NCI-H748 treated with DMSO at 0.1 percent for 48 hours (cell line): ENCODE data around the gene TRPC3.

ENCODE experiments used
- DNase-seq: peaks from one replicate; lab custom pipeline; 2025; lab: John Stamatoyannopoulos, UW

The TRPC3 gene

DNA sequence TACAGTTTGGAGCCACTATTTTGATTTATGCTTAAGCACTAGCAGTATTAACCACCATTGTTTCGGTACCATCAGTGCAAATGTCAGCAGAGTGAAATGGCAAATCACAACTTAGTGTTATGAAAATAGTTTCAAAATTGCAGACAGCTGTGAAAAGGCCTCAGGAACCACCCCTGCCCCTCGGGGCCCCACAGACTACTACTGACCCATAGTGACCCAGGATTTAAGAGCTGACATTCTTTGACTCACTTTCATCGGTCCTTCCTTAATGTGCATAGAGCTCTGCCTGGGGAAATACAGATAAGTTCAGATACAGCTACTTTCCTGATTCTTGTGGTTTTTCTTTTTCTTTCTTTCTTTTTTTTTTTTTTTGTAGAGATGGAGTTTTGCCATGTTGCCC, 78.3 kb downstream of the TRPC3 start:
- no peak for DNase-seq

GRCh38 chr4:121869841-121870822, 81.7 kb downstream of the TRPC3 start, which contains the start of gene BBS7:
Gene BBS7 (minus strand): TSS chr4:121870474. CDS start chr4:121870313, 161 bp downstream.
- DNase-seq, result peak; percentile 90

GRCh38 chr4:121863799-121864198, 88.1 kb downstream of the TRPC3 start:
- DNase-seq, result no peak

GRCh38 chr4:121861426-121861825, 90.4 kb downstream of the TRPC3 start:
- DNase-seq, result no peak

DNA sequence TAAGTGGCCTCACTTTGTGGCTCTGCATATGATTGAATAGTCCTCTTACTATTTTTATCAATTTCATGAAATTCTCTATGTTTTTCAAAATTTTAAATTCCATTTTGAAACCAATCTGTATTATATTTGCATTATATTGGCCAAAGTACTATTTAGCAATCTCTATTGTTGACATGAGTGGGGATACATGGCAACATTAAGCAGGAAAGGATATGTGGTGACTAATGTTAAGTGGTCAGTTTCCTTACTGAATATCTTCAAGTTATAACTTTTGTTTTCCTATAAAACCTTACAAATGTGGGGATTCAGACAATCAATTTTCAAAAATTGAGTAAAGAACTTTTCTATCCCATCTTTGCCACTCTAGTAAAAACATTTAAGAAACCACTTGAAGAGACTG, 91.7 kb downstream of the TRPC3 start:
- DNase-seq, result no peak

DNA sequence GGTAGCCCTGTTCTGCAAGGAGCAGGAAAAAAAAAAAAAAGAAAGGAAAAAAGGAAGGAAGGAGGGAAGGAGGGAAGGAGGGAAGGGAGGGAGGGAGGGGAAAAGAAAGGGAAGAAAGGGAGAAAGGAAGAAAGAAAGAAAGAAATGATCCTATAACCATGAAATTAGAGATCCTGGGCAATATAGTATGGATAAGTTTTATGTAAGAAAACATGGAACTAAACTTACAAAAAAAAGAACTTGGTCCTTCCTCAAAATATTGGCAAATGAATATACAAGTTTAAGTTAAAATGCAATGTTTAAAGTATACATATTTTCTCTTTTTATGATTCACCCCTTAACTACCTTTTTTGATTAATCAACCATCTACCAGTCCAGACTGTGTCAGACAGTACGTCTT, 100.5 kb downstream of the TRPC3 start:
- no peak for DNase-seq

- no peak for DNase-seq
These were observed 105.2 kb downstream of the TRPC3 start for GRCh38 chr4:121846662-121847061.

GRCh38 chr4:121842862-121843261, 109.0 kb downstream of the TRPC3 start:
- DNase-seq, result no peak

DNA sequence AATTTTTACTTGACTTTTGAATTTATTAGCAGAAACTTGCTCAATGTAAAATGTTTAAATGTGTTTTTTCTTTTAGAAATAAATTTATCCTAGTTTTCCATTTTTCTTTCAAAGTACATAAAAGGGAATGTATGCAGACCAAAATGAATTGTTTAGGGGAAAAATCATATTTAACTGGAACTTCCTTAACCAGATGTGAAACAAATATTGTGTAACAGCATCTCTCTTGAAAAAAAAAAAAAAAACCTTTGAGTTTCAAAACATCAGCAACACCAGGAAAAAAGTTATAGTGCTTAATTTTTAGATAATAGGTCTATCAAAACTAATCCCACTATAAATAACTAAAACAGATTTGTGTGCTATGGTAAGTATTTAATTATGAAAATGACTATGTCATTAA, 113.7 kb downstream of the TRPC3 start:
- DNase-seq, result no peak

DNA sequence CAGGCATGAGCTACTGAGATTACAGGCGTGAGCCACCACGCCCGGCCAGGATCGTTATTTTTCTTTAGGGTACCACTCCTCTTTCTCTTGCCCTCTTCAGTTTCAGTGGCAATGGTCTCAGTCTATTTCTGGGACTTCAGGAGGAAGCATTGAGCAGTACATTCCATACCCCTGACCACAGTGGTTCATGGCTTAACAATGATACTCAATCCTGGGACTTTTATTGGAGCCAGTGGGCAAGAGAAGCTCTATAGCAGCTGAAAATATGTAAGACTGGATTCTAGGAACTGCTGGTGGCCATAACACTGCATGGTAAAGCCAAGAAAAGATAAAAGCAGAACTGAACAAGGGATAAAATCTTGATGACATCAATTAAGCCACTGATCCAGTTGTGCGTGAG, 122.3 kb downstream of the TRPC3 start:
- DNase-seq, result no peak
